ENCODE results near the gene CCDC149. TPM values are rescaled to one million over a fixed set of nuclear protein-coding genes. Genes with fewer than 3 reads are reported as not detected.

The CCDC149 gene
- total RNA-seq, 1 donor from 2014 or later, result 5.2 TPM

- no peaks in the 10 kb centered on the region for H3K36me3 Mint-ChIP-seq (ENCODE audit: unreplicated experiment)
- no peak for DNase-seq
- H3K27me3 Mint-ChIP-seq (ENCODE audit: unreplicated experiment), result no peaks in the 10 kb centered on the region
- H3K4me3 Mint-ChIP-seq (ENCODE audit: unreplicated experiment), result no peak overlapping the region
- H3K27ac Mint-ChIP-seq (ENCODE audit: unreplicated experiment), result no peak overlapping the region
- no peaks in the 10 kb centered on the region for H3K9me3 Mint-ChIP-seq (ENCODE audit: unreplicated experiment)
- TF ChIP-seq CTCF (IDR thresholded peaks at IDR 0.05; ENCODE audit: partially characterized antibody, unreplicated experiment), result no peak
- H3K4me1 Mint-ChIP-seq (ENCODE audit: low read depth, unreplicated experiment), result no peaks in the 10 kb centered on the region
Measured at GRCh38 chr4:24890561-24891126, 22.2 kb downstream of the CCDC149 start.

- no peak for DNase-seq
- H3K4me1 Mint-ChIP-seq (ENCODE audit: low read depth, unreplicated experiment), result no peaks in the 10 kb centered on the region
- no peaks in the 10 kb centered on the region for H3K36me3 Mint-ChIP-seq (ENCODE audit: unreplicated experiment)
- no peak overlapping the region for H3K27ac Mint-ChIP-seq (ENCODE audit: unreplicated experiment)
- no peak for TF ChIP-seq CTCF (IDR thresholded peaks at IDR 0.05; ENCODE audit: partially characterized antibody, unreplicated experiment)
- H3K9me3 Mint-ChIP-seq (ENCODE audit: unreplicated experiment), result no peaks in the 10 kb centered on the region
- no peak overlapping the region for H3K4me3 Mint-ChIP-seq (ENCODE audit: unreplicated experiment)
- no peaks in the 10 kb centered on the region for H3K27me3 Mint-ChIP-seq (ENCODE audit: unreplicated experiment)
Measured at GRCh38 chr4:24889991-24890390, 22.9 kb downstream of the CCDC149 start.

GRCh38 chr4:24888475-24889344, 24.1 kb downstream of the CCDC149 start:
- no peaks in the 10 kb centered on the region for H3K9me3 Mint-ChIP-seq (ENCODE audit: unreplicated experiment)
- no peaks in the 10 kb centered on the region for H3K36me3 Mint-ChIP-seq (ENCODE audit: unreplicated experiment)
- no peak for DNase-seq
- no peak for TF ChIP-seq CTCF (IDR thresholded peaks at IDR 0.05; ENCODE audit: partially characterized antibody, unreplicated experiment)
- no peaks in the 10 kb centered on the region for H3K4me1 Mint-ChIP-seq (ENCODE audit: low read depth, unreplicated experiment)
- no peak overlapping the region for H3K4me3 Mint-ChIP-seq (ENCODE audit: unreplicated experiment)
- no peaks in the 10 kb centered on the region for H3K27me3 Mint-ChIP-seq (ENCODE audit: unreplicated experiment)
- H3K27ac Mint-ChIP-seq (ENCODE audit: unreplicated experiment), result no peak overlapping the region

GRCh38 chr4:24887881-24888430, 24.9 kb downstream of the CCDC149 start:
- TF ChIP-seq CTCF (IDR thresholded peaks at IDR 0.05; ENCODE audit: partially characterized antibody, unreplicated experiment), result no peak
- H3K27ac Mint-ChIP-seq (ENCODE audit: unreplicated experiment), result no peak overlapping the region
- no peaks in the 10 kb centered on the region for H3K36me3 Mint-ChIP-seq (ENCODE audit: unreplicated experiment)
- no peak for DNase-seq
- H3K4me1 Mint-ChIP-seq (ENCODE audit: low read depth, unreplicated experiment), result no peaks in the 10 kb centered on the region
- H3K9me3 Mint-ChIP-seq (ENCODE audit: unreplicated experiment), result no peaks in the 10 kb centered on the region
- H3K27me3 Mint-ChIP-seq (ENCODE audit: unreplicated experiment), result no peaks in the 10 kb centered on the region
- H3K4me3 Mint-ChIP-seq (ENCODE audit: unreplicated experiment), result no peak overlapping the region

GRCh38 chr4:24886596-24886995, 26.2 kb downstream of the CCDC149 start:
- Mint-ChIP-seq H3K27me3 (ENCODE audit: unreplicated experiment) (no peaks in the 10 kb centered on the region), H3K9me3 (ENCODE audit: unreplicated experiment) (no peaks in the 10 kb centered on the region), H3K27ac (ENCODE audit: unreplicated experiment) (no peak overlapping the region), H3K36me3 (ENCODE audit: unreplicated experiment) (no peaks in the 10 kb centered on the region), H3K4me3 (ENCODE audit: unreplicated experiment) (no peak overlapping the region), H3K4me1 (ENCODE audit: low read depth, unreplicated experiment) (no peaks in the 10 kb centered on the region)
- no peak for TF ChIP-seq CTCF (IDR thresholded peaks at IDR 0.05; ENCODE audit: partially characterized antibody, unreplicated experiment)
- DNase-seq, result no peak

All from glutamatergic neuron (in vitro differentiated cells).